Progenitor cell of endocrine pancreas (in vitro differentiated cells): ENCODE results near the gene URM1. TPM values are rescaled to one million over a fixed set of nuclear protein-coding genes. Genes with fewer than 3 reads are reported as not detected.

Source experiments
- DNase-seq: peaks from one replicate; pipeline ENCODE4 v3.0.0; 2021; ENCODE audit warnings: low spot score; ENCODE audit not compliant: unreplicated experiment
- H3K27ac Mint-ChIP-seq: 2 replicates; pipeline ENCODE4 v1.8.0; 2021; ENCODE audit warnings: mild to moderate bottlenecking, moderate library complexity, mixed read lengths
- H3K27me3 Mint-ChIP-seq: 2 replicates; pipeline ENCODE4 v1.8.0; 2021; ENCODE audit warnings: mixed read lengths
- H3K36me3 Mint-ChIP-seq: 2 replicates; pipeline ENCODE4 v1.8.0; 2022; ENCODE audit warnings: mixed read lengths; ENCODE audit not compliant: insufficient read depth
- H3K4me1 Mint-ChIP-seq: 2 replicates; pipeline ENCODE4 v1.8.0; 2021; ENCODE audit warnings: low read depth, mixed read lengths
- H3K4me3 Mint-ChIP-seq: 2 replicates; pipeline ENCODE4 v1.8.0; 2021; ENCODE audit warnings: low read depth, mild to moderate bottlenecking, moderate library complexity, mixed read lengths
- H3K9me3 Mint-ChIP-seq: 2 replicates; pipeline ENCODE4 v1.8.0; 2021; ENCODE audit warnings: low read depth, mixed read lengths
- CTCF ChIP-seq: fragments of 200-600 bp; sonication (generic); IDR thresholded peaks from one replicate; pipeline ENCODE4 v1.5.0; 2021; ENCODE audit warnings: antibody characterized with exemption, mild to moderate bottlenecking; ENCODE audit not compliant: unreplicated experiment
- total RNA-seq: library from RNA; stranded (reverse); gene quantifications from 2 replicates; pipeline ENCODE4 v1.2.1, GENCODE V29; 2021

The URM1 gene
- total RNA-seq, 1 donor from 2014 or later, result 54.4 TPM

GRCh38 chr9:128382261-128382660, 11.1 kb downstream of the URM1 start:
- Mint-ChIP-seq H3K4me1 (no peaks in the 10 kb centered on the region), H3K27ac (no peak overlapping the region), H3K9me3 (no peaks in the 10 kb centered on the region), H3K27me3 (no peaks in the 10 kb centered on the region), H3K36me3 (peaks cover 4% of the 10 kb centered on the region), H3K4me3 (no peak overlapping the region)
- no peak for DNase-seq
- no peak for TF ChIP-seq CTCF

DNA sequence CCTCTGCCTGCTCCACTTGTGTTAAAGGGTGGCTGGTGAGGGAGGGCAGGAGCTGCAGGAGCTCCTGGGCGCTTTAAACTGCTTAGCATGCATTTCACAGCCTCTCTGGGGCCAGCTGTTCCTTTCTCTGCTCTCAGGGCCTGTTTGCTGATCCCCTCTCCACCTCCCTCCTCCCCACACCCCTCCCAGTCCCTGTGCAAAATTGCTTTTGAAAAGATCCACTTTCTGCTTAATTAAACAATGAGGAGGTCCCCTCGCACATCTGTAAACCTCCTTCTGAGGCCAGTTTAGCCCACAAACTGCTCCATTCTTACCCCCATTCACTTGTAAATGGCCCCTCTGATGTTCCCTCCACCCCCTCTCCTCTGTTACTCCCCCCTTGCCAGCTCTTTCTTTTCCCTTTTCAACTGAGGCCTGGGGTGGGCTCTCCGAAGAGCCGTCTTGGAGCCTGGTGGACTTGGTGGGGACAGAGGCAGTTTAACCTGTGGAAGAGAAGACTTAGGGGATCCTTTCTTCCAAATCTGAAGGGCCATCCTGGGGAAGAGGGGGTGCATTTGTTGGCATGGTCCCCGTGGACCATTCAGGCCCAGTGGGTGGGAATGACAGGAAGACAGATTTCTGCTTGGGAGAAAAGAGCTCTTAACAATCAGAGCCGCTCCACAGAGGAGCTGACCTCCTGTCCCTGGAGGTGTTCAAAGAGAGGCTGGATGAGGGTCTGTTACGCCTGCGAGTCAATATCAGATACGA, 12.0 kb downstream of the URM1 start:
- no peaks in the 10 kb centered on the region for H3K9me3 Mint-ChIP-seq
- H3K36me3 Mint-ChIP-seq, result peaks cover 4% of the 10 kb centered on the region
- TF ChIP-seq CTCF, result no peak
- DNase-seq, result no peak
- no peak overlapping the region for H3K27ac Mint-ChIP-seq
- no peak overlapping the region for H3K4me3 Mint-ChIP-seq
- H3K4me1 Mint-ChIP-seq, result no peaks in the 10 kb centered on the region
- no peaks in the 10 kb centered on the region for H3K27me3 Mint-ChIP-seq

DNA sequence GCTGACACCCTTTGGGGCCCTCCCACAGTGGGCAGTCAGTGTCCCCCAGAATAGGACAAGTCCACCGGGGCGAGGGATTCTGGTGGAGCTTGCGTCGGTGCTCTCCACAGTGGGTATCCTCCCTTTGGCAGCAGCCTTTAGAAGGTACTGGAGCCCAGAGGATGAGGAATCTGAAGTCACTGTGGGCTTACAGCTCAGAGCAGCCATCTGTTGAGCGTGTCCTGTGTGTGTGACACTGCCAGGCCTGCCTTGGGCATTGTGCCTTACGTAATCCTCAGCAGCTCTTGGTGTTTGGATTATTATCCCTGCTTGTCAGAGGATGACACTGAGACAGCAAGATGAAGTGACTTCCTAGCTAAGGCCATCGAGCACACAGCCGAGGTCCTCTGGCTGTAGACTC, 12.6 kb downstream of the URM1 start:
- no peak overlapping the region for H3K4me3 Mint-ChIP-seq
- DNase-seq, result no peak
- H3K27ac Mint-ChIP-seq, result no peak overlapping the region
- TF ChIP-seq CTCF, result no peak
- H3K4me1 Mint-ChIP-seq, result no peaks in the 10 kb centered on the region
- no peaks in the 10 kb centered on the region for H3K27me3 Mint-ChIP-seq
- H3K9me3 Mint-ChIP-seq, result no peaks in the 10 kb centered on the region
- H3K36me3 Mint-ChIP-seq, result peaks cover 4% of the 10 kb centered on the region

- DNase-seq, result no peak
- TF ChIP-seq CTCF, result no peak
- peaks cover 7% of the 10 kb centered on the region for H3K36me3 Mint-ChIP-seq
- H3K27ac Mint-ChIP-seq, result no peak overlapping the region
- no peaks in the 10 kb centered on the region for H3K9me3 Mint-ChIP-seq
- peaks cover 6% of the 10 kb centered on the region for H3K27me3 Mint-ChIP-seq
- H3K4me3 Mint-ChIP-seq, result no peak overlapping the region
- no peaks in the 10 kb centered on the region for H3K4me1 Mint-ChIP-seq
Measured at GRCh38 chr9:128384801-128385495, 13.8 kb downstream of the URM1 start.

- Mint-ChIP-seq H3K27me3 (peaks cover 11% of the 10 kb centered on the region), H3K27ac (no peak overlapping the region), H3K36me3 (peaks cover 7% of the 10 kb centered on the region), H3K4me1 (no peaks in the 10 kb centered on the region), H3K9me3 (no peaks in the 10 kb centered on the region), H3K4me3 (no peak overlapping the region)
- DNase-seq, result no peak
- no peak for TF ChIP-seq CTCF
Measured at GRCh38 chr9:128385496-128386460, 14.6 kb downstream of the URM1 start.
